Dendritic cell treated with granulocyte-macrophage colony-stimulating factor and Interleukin-4, amounts not matched to agents 40 ng/mL and 50 ng/mL, for 4 days (primary cell): ENCODE measurements around the gene ANKRD53.

Experiments
- H3K27ac Mint-ChIP-seq: one replicate; pipeline ENCODE4 v1.8.0; 2022; ENCODE audit warnings: mild to moderate bottlenecking, mixed read lengths
- H3K27me3 Mint-ChIP-seq: one replicate; pipeline ENCODE4 v1.8.0; 2022; ENCODE audit warnings: mild to moderate bottlenecking, mixed read lengths
- H3K36me3 Mint-ChIP-seq: one replicate; pipeline ENCODE4 v1.8.0; 2022; ENCODE audit warnings: low read depth, mixed read lengths
- H3K4me1 Mint-ChIP-seq: one replicate; pipeline ENCODE4 v1.8.0; 2022; ENCODE audit warnings: low read depth, mixed read lengths
- H3K4me3 Mint-ChIP-seq: one replicate; pipeline ENCODE4 v1.8.0; 2022; ENCODE audit warnings: mild to moderate bottlenecking, moderate library complexity, mixed read lengths
- H3K9me3 Mint-ChIP-seq: one replicate; pipeline ENCODE4 v1.8.0; 2022; ENCODE audit warnings: mixed read lengths
- intact Hi-C: fragments of 100-400 bp; cut with micrococcal nuclease; formaldehyde crosslinking; loops from one replicate; pipeline ENCODE4 v1.15.0; 2022

Gene ANKRD53

DNA sequence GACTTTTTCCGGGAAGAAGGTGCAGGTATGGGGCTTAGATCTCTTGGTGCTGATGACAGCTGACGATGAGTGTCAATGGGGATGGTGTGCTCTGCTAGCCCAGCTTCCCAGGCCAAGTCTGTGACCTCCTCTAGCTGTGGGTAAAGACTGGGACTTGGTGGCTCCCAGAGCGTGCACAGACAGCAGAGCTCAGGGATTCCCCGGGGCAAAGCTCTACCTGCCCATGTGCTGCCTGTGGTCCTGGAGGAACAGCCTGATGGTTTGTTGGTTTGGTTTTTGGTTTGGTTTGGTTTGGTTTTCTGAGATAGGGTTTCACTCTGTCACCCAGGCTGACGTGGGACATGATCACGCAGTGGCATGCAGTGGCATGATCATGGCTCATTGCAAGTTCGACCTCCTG is 23.5 kb upstream of the ANKRD53 start:
- Mint-ChIP-seq H3K9me3 (no peaks in the 10 kb centered on the region), H3K36me3 (no peaks in the 10 kb centered on the region), H3K27ac (no peak overlapping the region), H3K4me1 (no peaks in the 10 kb centered on the region), H3K27me3 (peaks cover 42% of the 10 kb centered on the region), H3K4me3 (no peak overlapping the region)
- intact Hi-C loops, result no loop called here

DNA sequence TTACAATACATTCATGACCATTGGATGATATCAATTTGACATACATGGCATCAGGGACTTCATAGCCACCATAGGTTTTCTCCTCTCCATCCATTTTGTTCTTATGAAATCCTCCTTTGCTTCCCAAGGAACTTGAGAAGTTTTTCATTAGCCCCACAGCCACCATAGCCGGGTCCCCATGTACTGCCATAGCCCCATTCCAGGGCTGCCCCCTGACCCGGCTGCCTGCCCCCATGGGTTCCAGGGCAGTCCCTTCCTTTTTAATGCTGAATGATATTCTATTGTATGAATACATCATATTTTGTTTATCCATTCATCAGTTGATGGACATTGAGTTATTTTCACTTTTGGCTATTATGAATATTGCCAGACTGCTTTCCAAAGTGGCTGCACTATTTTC is 22.3 kb upstream of the ANKRD53 start:
- Mint-ChIP-seq H3K27ac (no peak overlapping the region), H3K27me3 (peaks cover 45% of the 10 kb centered on the region), H3K36me3 (no peaks in the 10 kb centered on the region), H3K4me1 (no peaks in the 10 kb centered on the region), H3K4me3 (no peak overlapping the region), H3K9me3 (no peaks in the 10 kb centered on the region)
- intact Hi-C loops, result no loop called here

DNA sequence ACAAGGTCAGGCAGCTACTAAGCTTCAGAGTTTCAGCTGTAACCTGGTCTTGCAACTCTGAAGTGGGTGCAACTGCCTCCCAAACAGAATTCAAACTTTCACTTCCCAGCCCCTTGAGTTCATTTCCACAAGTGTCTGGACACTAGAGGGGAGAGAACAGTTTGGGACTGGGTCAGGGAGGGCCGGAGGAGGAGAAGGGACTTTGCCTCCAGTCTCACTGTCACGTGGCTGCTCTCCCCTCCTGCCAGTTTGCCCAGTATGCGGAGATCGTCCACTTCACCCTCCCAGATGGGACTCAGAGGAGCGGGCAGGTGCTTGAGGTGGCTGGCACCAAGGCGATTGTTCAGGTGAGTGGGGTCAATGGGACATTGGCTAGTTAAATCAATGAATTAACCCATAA is 20.6 kb upstream of the ANKRD53 start:
- Mint-ChIP-seq H3K36me3 (no peaks in the 10 kb centered on the region), H3K9me3 (no peaks in the 10 kb centered on the region), H3K27me3 (peaks cover 37% of the 10 kb centered on the region), H3K4me1 (no peaks in the 10 kb centered on the region), H3K4me3 (no peak overlapping the region), H3K27ac (no peak overlapping the region)
- intact Hi-C loops, result no loop called here

DNA sequence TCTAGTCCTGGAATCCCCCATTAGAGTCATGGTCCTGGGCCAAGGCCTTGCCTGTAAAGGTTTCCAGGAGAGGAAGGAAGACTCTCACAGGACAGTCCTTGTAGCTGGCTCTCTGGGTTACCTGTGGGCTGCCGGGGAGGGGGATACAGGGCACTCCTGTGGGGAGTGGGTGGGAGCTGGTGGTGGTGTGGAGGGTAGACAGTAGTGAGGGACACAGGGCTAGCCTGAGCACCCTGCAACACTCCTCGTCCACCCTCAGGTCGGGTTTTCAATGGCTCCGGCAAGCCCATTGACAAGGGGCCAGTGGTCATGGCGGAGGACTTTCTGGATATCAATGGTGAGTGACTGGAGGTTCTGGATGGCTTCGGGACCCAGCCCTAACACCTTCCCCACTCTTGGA is 19.7 kb upstream of the ANKRD53 start:
- H3K27me3 Mint-ChIP-seq, result peaks cover 39% of the 10 kb centered on the region
- intact Hi-C loops, result no loop called here
- no peaks in the 10 kb centered on the region for H3K9me3 Mint-ChIP-seq
- H3K27ac Mint-ChIP-seq, result no peak overlapping the region
- no peaks in the 10 kb centered on the region for H3K4me1 Mint-ChIP-seq
- H3K36me3 Mint-ChIP-seq, result no peaks in the 10 kb centered on the region
- H3K4me3 Mint-ChIP-seq, result no peak overlapping the region

DNA sequence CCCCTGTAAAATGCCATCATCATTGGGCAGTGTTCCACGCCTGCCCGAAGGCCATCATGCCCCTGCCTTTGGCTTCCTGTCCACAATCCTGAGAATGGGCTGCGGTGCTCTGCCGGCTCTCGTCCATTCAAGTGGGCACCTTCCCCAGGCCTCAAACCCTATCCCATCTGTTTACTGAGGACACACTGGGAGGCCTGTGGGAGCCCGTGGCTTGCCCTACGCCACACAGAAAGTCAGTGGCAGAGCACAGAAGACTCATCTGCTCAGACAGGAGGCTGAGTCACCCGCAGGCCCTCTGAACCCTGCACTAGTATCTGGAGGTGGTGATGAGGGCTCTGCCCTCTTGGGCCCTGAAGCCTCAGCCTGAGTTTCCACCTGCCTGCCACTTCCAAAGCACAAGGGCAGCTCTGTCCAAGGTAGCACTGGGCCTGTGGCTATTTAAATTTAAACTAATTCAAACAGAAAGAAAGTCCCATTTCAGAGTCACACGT is 19.1 kb upstream of the ANKRD53 start:
- H3K27ac Mint-ChIP-seq, result no peak overlapping the region
- no peak overlapping the region for H3K4me3 Mint-ChIP-seq
- H3K4me1 Mint-ChIP-seq, result no peaks in the 10 kb centered on the region
- H3K27me3 Mint-ChIP-seq, result peaks cover 41% of the 10 kb centered on the region
- intact Hi-C loops, result no loop called here
- no peaks in the 10 kb centered on the region for H3K9me3 Mint-ChIP-seq
- no peaks in the 10 kb centered on the region for H3K36me3 Mint-ChIP-seq

DNA sequence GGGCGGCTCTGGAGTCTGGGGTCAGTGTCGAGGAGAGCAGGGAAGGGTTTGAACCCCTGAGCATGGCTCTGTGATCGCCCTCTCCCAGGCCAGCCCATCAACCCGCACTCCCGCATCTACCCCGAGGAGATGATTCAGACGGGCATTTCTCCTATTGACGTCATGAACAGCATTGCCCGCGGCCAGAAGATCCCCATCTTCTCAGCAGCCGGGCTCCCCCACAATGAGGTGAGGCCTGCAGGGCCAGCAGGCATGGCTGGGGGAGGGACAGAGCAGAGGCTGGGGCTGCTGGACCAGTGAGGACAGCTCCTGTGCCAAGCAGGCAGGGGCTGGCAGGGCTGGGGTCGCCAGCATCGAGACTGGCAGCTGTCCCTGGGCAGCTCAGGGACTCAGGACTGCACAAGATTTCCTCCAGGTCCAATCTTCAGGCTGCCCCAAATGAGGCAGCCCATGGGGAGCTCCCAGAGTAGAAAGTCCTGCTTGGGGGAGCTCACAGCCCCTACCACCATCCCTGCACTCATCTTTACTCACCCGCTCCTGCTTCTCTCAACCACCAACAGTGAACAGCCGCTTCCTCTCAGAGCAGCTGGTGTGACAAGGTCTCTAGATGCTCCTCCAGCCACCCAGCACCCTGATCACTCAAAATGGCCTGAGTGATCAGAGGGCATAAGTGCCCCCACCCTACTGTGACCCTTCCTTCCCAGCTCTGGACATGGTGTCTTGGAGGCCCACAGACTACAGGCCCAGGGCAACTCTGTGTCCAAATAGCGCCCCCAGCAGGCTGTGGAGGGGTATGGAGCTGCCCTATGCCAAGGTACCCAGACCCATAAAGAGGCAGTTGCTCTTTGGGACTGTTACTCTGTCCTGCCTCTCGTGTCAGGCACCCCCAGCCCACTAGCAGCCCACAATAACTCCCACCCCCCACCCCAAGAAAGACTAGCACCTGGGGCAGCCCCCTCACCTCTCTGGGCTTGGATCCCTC is 18.3 kb upstream of the ANKRD53 start:
- Mint-ChIP-seq H3K4me1 (peaks cover 6% of the 10 kb centered on the region), H3K4me3 (no peak overlapping the region), H3K9me3 (no peaks in the 10 kb centered on the region), H3K27me3 (peaks cover 41% of the 10 kb centered on the region), H3K27ac (no peak overlapping the region), H3K36me3 (no peaks in the 10 kb centered on the region)
- intact Hi-C loops, result no loop called here

DNA sequence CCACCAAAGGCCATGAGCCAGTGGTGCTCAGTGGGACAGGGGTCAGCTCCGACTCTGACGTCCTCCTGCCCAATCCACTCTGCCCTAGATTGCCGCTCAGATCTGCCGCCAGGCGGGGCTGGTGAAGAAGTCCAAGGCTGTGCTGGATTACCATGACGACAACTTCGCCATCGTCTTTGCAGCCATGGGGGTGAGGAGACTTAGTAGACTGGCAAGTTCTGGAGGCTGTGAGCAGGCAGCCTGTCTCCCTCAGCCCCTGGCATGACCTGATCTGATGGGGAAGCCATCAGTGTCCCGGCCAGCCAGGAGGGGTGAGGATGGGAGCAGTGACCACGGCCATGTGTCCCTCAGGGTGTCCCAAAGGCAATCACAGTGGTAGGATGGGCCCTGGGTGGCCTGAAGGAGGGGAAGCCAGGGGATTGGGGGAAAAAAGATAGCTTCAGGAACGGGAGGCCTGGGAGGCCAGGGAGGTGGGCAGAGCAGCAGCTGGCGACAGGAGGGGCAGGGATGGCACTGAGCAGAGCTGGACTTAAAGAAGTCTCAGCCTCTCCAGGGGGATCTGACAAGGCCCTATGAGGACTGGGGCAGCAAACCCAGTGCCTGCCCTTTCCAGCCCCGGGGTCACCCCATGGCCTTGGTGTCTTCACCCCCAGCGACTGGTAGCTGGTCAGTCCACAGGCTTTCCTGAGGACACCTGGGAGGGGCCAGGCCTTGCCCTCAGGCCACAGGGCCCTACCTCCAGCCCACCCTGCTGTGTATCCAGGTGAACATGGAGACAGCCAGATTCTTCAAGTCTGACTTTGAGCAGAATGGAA is 17.4 kb upstream of the ANKRD53 start:
- Mint-ChIP-seq H3K36me3 (no peaks in the 10 kb centered on the region), H3K27ac (no peak overlapping the region), H3K9me3 (no peaks in the 10 kb centered on the region), H3K4me3 (no peak overlapping the region), H3K27me3 (peaks cover 40% of the 10 kb centered on the region), H3K4me1 (peaks cover 8% of the 10 kb centered on the region)
- intact Hi-C loops, result no loop called here

DNA sequence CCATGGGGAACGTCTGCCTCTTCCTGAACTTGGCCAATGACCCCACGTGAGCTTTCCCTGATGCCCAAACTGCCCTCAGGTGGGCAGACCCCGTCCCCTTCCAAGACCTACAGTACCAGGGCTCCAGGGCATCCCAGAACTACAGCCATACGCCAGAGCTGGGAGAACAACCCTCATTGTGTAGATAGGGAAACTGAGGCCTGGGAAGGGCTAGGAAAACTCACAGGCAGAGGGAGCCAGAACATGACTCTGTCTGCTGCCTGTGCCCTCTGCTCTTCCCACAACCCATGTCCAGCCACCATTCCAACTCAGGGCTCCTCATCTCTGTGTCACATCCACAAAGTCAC is 16.8 kb upstream of the ANKRD53 start:
- peaks cover 8% of the 10 kb centered on the region for H3K4me1 Mint-ChIP-seq
- intact Hi-C loops, result no loop called here
- no peaks in the 10 kb centered on the region for H3K36me3 Mint-ChIP-seq
- H3K27ac Mint-ChIP-seq, result no peak overlapping the region
- no peak overlapping the region for H3K4me3 Mint-ChIP-seq
- H3K9me3 Mint-ChIP-seq, result no peaks in the 10 kb centered on the region
- H3K27me3 Mint-ChIP-seq, result peaks cover 38% of the 10 kb centered on the region

DNA sequence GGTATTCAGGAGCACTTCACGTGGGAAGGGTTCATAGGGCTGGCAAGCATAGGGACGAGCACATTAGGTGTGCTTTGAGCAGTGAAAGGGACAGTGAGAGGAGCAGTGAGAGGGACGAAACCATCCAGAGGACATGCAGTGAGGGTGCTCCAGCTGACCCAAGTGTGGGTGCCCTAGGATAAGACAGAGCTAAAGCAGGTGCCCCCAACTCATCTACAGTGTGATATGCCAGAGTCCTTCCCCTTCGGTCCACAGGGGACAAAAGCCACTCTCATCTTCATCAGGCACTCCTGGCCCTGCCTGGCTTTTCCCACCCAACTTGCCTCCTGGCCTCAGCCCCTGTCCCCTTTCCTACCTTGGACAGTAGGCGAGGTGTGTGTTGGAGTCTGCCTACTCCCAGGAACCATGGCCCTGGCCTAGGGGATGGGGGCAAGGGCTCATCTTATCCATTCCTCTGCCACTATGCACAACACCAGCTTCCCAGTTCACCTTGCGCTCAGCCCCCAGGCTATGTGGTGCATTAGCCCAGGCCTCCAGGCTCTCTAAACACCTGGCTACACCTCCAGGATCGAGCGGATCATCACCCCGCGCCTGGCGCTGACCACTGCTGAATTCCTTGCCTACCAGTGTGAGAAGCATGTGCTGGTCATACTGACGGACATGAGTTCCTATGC is 16.1 kb upstream of the ANKRD53 start:
- H3K4me3 Mint-ChIP-seq, result no peak overlapping the region
- H3K27ac Mint-ChIP-seq, result no peak overlapping the region
- H3K4me1 Mint-ChIP-seq, result peaks cover 8% of the 10 kb centered on the region
- H3K9me3 Mint-ChIP-seq, result no peaks in the 10 kb centered on the region
- H3K36me3 Mint-ChIP-seq, result no peaks in the 10 kb centered on the region
- intact Hi-C loops, result no loop called here
- H3K27me3 Mint-ChIP-seq, result peaks cover 45% of the 10 kb centered on the region

DNA sequence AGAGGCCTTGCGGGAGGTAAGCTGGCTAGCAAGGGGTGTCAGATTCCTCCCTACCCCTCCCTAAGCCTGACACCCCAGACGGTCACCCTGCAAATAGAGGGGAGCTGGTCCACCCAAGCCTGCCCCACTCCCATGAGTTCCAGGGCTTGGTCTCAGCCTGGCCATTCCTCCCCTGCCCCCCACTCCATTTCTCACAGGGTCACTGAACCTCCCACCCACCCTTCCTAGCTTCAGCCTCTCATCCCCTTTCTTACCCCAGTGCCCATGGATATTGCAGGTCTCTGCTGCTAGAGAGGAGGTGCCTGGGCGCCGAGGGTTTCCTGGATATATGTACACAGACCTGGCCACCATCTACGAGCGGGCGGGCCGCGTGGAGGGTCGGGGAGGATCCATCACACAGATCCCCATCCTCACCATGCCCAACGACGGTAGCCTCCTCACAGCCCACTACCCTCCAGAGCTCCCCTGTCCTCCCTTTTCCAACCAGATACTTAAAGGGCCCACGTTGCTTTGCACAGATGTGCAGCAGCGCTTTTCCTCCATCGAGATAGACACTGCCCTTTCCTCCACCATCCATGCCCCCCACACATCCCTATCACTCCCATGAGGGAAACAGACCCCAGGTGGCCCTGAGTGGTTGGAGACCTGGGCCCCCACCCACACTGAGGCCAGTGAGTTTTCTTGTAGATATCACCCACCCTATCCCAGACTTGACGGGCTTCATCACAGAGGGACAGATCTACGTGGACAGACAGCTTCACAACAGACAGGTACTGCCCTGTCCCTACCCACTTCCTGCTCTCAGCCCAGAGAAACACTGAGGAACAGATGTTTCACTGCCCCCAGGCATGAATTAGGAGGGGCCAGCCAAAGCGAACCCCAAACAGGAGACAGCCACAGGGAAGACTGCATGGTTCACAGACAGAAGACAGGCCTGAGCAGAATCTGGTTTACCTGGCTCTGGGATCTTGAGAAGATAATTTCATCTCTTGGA is 15.2 kb upstream of the ANKRD53 start:
- Mint-ChIP-seq H3K36me3 (no peaks in the 10 kb centered on the region), H3K27me3 (peaks cover 47% of the 10 kb centered on the region), H3K4me3 (no peak overlapping the region), H3K9me3 (no peaks in the 10 kb centered on the region), H3K4me1 (peaks cover 8% of the 10 kb centered on the region), H3K27ac (no peak overlapping the region)
- intact Hi-C loops, result no loop called here

DNA sequence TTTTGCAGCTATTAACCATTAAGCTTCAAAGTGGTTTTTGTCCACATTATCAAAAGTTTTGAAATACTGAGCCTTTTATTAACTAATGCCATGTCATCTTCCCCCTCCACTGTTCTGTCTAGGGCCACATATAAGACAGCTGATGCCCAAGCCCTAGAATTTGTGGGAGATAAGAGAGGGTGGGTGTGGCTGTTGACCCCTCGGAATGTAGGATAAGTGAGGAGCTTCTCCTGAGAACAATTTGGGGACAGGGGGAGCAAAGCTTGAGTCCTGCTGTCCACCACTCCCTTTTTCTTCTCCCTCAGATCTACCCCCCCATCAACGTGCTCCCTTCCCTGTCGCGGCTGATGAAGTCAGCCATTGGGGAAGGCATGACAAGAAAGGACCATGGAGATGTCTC is 14.3 kb upstream of the ANKRD53 start:
- Mint-ChIP-seq H3K27ac (no peak overlapping the region), H3K4me3 (no peak overlapping the region), H3K4me1 (peaks cover 8% of the 10 kb centered on the region), H3K27me3 (peaks cover 56% of the 10 kb centered on the region), H3K9me3 (no peaks in the 10 kb centered on the region), H3K36me3 (no peaks in the 10 kb centered on the region)
- intact Hi-C loops, result no loop called here

DNA sequence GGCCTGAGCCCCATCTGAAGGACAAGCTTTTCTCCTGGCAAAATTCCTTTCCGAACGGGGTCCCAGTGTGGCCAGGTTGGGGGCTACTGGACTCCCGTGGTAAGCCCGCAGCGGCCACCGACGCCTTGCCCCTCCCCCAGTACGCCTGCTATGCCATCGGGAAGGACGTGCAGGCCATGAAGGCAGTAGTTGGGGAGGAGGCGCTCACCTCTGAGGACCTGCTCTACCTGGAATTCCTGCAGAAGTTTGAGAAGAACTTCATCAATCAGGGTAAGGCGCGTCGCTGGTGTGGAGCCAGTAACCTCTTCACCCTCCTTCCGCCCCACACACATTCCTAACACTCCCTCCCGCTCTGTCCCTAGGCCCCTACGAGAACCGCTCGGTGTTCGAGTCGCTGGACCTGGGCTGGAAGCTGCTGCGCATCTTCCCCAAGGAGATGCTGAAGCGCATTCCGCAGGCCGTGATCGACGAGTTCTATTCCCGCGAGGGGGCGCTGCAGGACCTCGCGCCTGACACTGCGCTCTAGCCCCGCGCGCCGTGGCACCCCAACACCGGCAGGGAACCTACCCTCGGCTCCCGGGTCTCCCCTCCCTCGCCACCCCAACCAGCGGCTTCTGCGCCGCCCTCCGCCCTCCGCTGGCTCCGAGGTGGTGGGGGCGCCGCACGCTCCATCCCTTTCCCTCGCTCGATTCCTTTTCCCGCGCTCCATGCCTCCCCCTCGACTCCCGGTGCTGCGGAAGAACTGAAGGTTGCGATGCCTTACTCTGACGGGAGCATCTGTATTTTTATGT is 13.6 kb upstream of the ANKRD53 start:
- H3K4me3 Mint-ChIP-seq, result peak overlapping the region; percentile 72
- intact Hi-C loops, result loop anchor here (1.0 kb wide), 2 partner anchors 13 to 37 kb away; no protein-coding TSS in a partner anchor
- H3K4me1 Mint-ChIP-seq, result peaks cover 8% of the 10 kb centered on the region
- H3K9me3 Mint-ChIP-seq, result no peaks in the 10 kb centered on the region
- H3K27ac Mint-ChIP-seq, result no peak overlapping the region
- H3K27me3 Mint-ChIP-seq, result peaks cover 62% of the 10 kb centered on the region
- no peaks in the 10 kb centered on the region for H3K36me3 Mint-ChIP-seq
